ENCODE data around the gene SHE. TPM values are rescaled to one million over a fixed set of nuclear protein-coding genes. Genes with fewer than 3 reads are reported as not detected.

The SHE gene
- total and polyA plus RNA-seq, 4 donors, result 3.1 to 7.5 (median 4.7) TPM

GRCh38 chr1:154436433-154436832 lies 65.8 kb downstream of the SHE start:
- DNase-seq (ENCODE audit: low spot score), result no peak
- peaks cover 3 to 56% (median 40%) of the 10 kb centered on the region in 4 donors for H3K36me3 ChIP-seq (ENCODE audit: control insufficient read depth in 4 of 4, insufficient read depth in 3 of 4, low read depth in 1 of 4, low read length in 3 of 4)
- no peak overlapping the region for H3K4me3 ChIP-seq (ENCODE audit: low read depth in 1 of 3, low read length in 3 of 3)
- no peaks in the 10 kb centered on the region for H3K9me3 ChIP-seq (ENCODE audit: control insufficient read depth in 4 of 4, low read length in 3 of 4)
- TF ChIP-seq TAF1 (conservative IDR thresholded peaks at IDR 0.05), result no peak
- TF ChIP-seq SP1 (IDR thresholded peaks at IDR 0.05), result no peak
- TF ChIP-seq, protein P1, sequence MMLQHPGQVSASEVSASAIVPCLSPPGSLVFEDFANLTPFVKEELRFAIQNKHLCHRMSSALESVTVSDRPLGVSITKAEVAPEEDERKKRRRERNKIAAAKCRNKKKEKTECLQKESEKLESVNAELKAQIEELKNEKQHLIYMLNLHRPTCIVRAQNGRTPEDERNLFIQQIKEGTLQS (IDR thresholded peaks at IDR 0.05), result no peak
- no peak for TF ChIP-seq FOXA2 (IDR thresholded peaks at IDR 0.05)
- TF ChIP-seq ZBTB33 (IDR thresholded peaks at IDR 0.05), result no peak
- TF ChIP-seq GABPA (IDR thresholded peaks at IDR 0.05 in 1 of 2, conservative IDR thresholded peaks at IDR 0.05 in 1 of 2), result no peak
- TF ChIP-seq NR2F2 (IDR thresholded peaks at IDR 0.05), result no peak
- TF ChIP-seq HNF4A (conservative IDR thresholded peaks at IDR 0.05), result no peak
- no peak for TF ChIP-seq REST (IDR thresholded peaks at IDR 0.05)
- TF ChIP-seq CTCF (IDR thresholded peaks at IDR 0.05; ENCODE audit: low read depth, low read length, missing input control), result no peak
- no peak for TF ChIP-seq EGR1 (IDR thresholded peaks at IDR 0.05; ENCODE audit: low read depth in 2 of 2)
- no peak for TF ChIP-seq HNF4G (IDR thresholded peaks at IDR 0.05)
- TF ChIP-seq FOXA1 (IDR thresholded peaks at IDR 0.05), result no peak
- no peak for TF ChIP-seq RAD21 (IDR thresholded peaks at IDR 0.05)
- no peak for TF ChIP-seq YY1 (IDR thresholded peaks at IDR 0.05)
- no peak for TF ChIP-seq RXRA (IDR thresholded peaks at IDR 0.05)
- TF ChIP-seq JUND (IDR thresholded peaks at IDR 0.05), result no peak
- TF ChIP-seq MAX (IDR thresholded peaks at IDR 0.05), result no peak
- whole genome bisulfite sequencing, result 66% methylated on average over 9 of the region's 9 CpGs
- no peak overlapping the region for H3K9ac ChIP-seq (ENCODE audit: low read depth in 1 of 2, low read length in 2 of 2)
- H3K27me3 ChIP-seq (ENCODE audit: control insufficient read depth in 4 of 4, insufficient read depth in 4 of 4, low read length in 3 of 4), result no peaks in the 10 kb centered on the region
- peaks cover 4 to 50% (median 26%) of the 10 kb centered on the region in 4 donors for H3K4me1 ChIP-seq (ENCODE audit: control insufficient read depth in 4 of 4, insufficient read depth in 4 of 4, low read length in 3 of 4)
- H3K27ac ChIP-seq (ENCODE audit: low read depth in 1 of 2, low read length in 2 of 2), result no peak overlapping the region

Measured in liver (tissue), 9 donors.